BE2C (cell line): ENCODE results near the gene SLC24A1.

Source experiments
- DNase-seq: peaks from one replicate; pipeline ENCODE4 v3.0.0-alpha.2; 2020
- H3K27me3 ChIP-seq: fragments of 250-450 bp; sonication (Bioruptor Pico); 2 replicates; pipeline ENCODE4 v1.5.1; 2020; ENCODE audit warnings: mild to moderate bottlenecking
- H3K36me3 ChIP-seq: fragments of 250-450 bp; sonication (Bioruptor Pico); 2 replicates; pipeline ENCODE4 v1.5.1; 2020; ENCODE audit warnings: mild to moderate bottlenecking
- H3K4me1 ChIP-seq: fragments of 250-450 bp; sonication (Bioruptor Pico); 2 replicates; pipeline ENCODE4 v1.5.1; 2020
- H3K4me3 ChIP-seq: 2 replicates; pipeline ENCODE4 v1.5.1; 2011; ENCODE audit warnings: low read depth, low read length
- H3K9me3 ChIP-seq: fragments of 250-450 bp; sonication (Bioruptor Pico); 2 replicates; pipeline ENCODE4 v1.5.1; 2020
- TF ChIP-seq, protein P1 (sequence below): IDR thresholded peaks from 2 replicates; pipeline ENCODE4 v1.5.1; 2012; ENCODE audit warnings: mild to moderate bottlenecking, low read depth, low read length

SLC24A1 gene

DNA sequence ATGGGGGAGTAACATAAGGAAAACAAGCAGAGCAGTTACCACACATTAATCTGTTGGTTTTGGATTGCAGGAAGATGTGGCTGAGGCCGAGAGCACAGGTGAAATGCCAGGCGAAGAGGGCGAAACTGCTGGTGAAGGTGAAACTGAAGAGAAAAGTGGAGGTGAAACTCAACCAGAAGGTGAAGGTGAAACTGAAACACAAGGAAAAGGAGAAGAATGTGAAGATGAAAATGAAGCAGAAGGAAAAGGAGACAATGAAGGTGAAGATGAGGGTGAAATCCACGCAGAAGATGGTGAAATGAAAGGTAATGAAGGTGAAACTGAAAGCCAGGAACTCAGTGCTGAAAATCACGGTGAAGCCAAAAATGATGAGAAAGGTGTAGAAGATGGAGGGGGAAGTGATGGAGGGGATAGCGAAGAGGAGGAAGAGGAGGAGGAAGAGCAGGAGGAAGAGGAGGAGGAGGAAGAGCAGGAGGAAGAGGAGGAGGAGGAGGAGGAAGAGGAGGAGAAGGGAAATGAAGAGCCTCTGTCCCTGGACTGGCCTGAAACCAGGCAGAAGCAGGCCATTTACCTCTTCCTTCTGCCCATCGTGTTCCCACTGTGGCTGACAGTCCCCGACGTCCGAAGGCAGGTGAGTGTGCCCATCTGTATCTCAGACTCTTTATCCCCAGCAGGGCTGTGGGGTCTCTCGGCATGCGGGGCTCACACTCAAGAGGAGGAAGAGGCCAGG is 28.7 kb downstream of the SLC24A1 start:
- TF ChIP-seq, protein P1, sequence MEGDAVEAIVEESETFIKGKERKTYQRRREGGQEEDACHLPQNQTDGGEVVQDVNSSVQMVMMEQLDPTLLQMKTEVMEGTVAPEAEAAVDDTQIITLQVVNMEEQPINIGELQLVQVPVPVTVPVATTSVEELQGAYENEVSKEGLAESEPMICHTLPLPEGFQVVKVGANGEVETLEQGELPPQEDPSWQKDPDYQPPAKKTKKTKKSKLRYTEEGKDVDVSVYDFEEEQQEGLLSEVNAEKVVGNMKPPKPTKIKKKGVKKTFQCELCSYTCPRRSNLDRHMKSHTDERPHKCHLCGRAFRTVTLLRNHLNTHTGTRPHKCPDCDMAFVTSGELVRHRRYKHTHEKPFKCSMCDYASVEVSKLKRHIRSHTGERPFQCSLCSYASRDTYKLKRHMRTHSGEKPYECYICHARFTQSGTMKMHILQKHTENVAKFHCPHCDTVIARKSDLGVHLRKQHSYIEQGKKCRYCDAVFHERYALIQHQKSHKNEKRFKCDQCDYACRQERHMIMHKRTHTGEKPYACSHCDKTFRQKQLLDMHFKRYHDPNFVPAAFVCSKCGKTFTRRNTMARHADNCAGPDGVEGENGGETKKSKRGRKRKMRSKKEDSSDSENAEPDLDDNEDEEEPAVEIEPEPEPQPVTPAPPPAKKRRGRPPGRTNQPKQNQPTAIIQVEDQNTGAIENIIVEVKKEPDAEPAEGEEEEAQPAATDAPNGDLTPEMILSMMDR, result no peak
- H3K4me1 ChIP-seq, result no peaks in the 10 kb centered on the region; the same call in 1 of the 2 replicates

DNA sequence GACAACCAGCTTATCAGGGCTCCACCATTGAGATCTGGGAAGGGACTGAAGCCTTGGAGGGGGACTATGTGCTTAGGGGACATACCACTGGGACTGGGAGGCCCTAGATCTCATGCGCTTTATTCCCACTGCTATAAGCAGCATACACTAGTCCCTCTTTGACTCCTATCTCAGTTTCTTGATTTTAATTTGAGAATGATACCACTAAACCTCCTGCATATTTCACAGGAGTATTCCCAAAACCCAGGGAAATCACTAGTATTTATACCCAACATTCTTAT is 29.2 kb downstream of the SLC24A1 start:
- Histone ChIP-seq H3K9me3 (no peaks in the 10 kb centered on the region), H3K4me1 (no peaks in the 10 kb centered on the region; the same call in 1 of the 2 replicates), H3K4me3 (no peak overlapping the region), H3K36me3 (no peaks in the 10 kb centered on the region), H3K27me3 (no peaks in the 10 kb centered on the region)
- no peak for DNase-seq
- TF ChIP-seq, protein P1, result no peak

More for the DNA sequence above, 28.7 kb downstream of the SLC24A1 start:
- H3K36me3 ChIP-seq, result no peaks in the 10 kb centered on the region
- H3K9me3 ChIP-seq, result no peaks in the 10 kb centered on the region
- H3K4me3 ChIP-seq, result no peak overlapping the region
- H3K27me3 ChIP-seq, result no peaks in the 10 kb centered on the region
- no peak for DNase-seq

DNA sequence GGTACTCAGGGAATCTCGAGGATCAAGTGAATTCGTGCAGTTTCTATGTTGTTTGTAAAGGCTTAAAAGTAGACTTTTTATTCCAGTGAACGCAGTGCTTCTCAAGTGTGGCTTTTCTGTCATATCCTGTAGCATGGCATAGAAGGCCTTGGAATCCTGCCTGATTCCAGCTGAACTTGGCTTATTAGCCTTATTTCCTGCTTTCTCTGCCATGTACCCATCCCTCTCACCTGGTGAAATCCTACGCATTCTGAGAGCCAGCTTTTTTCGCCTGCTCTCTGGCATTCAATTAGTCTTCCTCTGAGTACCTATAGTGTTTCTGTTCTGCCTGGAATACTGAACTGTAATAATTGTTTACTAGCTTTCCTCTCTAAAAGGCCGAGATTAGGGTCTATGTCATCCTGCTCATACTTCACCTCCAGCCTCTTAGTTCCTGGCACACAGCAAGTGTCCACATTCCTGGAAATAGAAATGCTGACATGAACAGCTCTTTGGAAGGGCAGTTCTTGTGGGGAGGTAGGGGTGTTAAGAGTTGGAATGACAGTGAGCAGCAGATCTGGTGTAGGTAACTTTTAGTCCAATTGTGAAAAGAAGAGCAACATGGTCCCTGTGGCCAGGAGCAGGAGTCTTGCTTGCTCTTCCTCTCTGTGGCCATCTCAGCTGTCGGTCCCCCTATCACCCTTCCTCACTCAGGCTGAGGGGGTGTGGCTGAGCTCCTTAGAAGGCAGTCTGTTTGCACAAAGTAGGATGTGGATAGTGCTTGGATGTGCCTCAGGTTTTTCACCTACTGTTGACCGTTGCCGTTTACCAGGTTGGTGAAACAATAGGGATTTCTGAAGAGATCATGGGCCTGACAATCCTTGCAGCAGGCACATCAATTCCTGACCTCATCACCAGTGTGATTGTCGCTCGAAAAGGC is 30.4 kb downstream of the SLC24A1 start:
- no peak for DNase-seq
- Histone ChIP-seq H3K4me1 (no peaks in the 10 kb centered on the region; the same call in 1 of the 2 replicates), H3K27me3 (no peaks in the 10 kb centered on the region), H3K4me3 (no peak overlapping the region), H3K9me3 (no peaks in the 10 kb centered on the region), H3K36me3 (no peaks in the 10 kb centered on the region)
- TF ChIP-seq, protein P1, result no peak

DNA sequence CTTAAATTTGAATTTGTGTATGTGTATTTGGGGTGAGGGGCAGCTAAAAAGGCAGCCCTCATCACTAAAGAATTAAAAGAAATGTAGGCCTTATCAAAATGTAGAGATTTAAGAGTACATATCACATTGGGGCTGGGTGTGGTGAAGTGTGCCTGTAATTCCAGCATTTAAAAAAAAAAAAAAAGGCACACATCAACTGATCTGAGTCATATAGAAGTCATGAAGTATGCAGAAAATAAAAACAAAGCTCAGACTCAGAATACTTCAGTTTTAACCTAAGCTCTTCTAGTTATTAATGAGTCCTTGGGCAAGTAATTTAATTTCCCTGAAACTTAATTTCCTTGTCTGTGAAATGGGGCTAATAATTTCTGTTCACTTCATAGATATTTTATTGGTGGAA is 31.6 kb downstream of the SLC24A1 start:
- H3K27me3 ChIP-seq, result no peaks in the 10 kb centered on the region
- TF ChIP-seq, protein P1, result no peak
- H3K4me1 ChIP-seq, result no peaks in the 10 kb centered on the region; the same call in 1 of the 2 replicates
- H3K36me3 ChIP-seq, result no peaks in the 10 kb centered on the region; the same call in none of the 2 replicates
- no peak for DNase-seq
- H3K9me3 ChIP-seq, result no peaks in the 10 kb centered on the region
- no peak overlapping the region for H3K4me3 ChIP-seq

DNA sequence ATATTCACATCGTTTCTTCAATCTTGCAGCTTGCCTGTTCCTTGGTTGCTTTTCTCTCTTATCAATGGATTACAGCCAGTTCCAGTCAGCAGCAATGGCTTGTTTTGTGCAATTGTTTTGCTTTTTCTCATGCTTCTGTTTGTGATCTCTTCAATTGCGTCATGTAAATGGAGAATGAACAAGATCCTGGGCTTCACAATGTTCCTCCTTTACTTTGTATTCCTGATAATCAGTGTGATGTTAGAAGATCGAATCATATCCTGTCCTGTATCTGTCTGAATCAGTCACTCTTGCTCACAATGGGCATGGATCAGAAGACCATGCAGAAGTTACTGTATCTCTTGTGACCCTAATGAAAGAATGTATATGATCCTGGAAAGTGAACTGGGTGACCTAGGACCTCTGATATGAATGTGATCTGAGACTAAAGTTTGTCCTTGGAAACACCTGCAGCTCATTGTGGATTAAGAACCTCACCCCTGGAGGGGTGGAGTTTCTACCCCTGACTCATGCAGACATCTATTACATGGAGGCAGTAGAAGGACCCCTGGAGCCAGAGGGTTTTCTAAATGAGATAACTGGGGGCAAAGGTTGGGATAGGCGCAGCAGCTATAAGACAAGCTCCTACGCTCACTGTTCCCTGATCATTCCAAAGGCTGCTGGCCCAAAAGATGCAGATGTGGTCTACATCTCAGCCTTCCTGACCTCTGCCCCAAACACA is 32.2 kb downstream of the SLC24A1 start:
- DNase-seq, result no peak
- H3K4me1 ChIP-seq, result no peaks in the 10 kb centered on the region; the same call in 1 of the 2 replicates
- H3K4me3 ChIP-seq, result no peak overlapping the region
- TF ChIP-seq, protein P1, result no peak
- H3K9me3 ChIP-seq, result no peaks in the 10 kb centered on the region
- no peaks in the 10 kb centered on the region; the same call in none of the 2 replicates for H3K36me3 ChIP-seq
- H3K27me3 ChIP-seq, result no peaks in the 10 kb centered on the region
